Skeletal muscle tissue (tissue), 4 donors: Measurements from ENCODE around the gene HOXA11. TPM values are rescaled to one million over a fixed set of nuclear protein-coding genes. Genes with fewer than 3 reads are reported as not detected.

ENCODE experiments used
- H3K27ac ChIP-seq: one replicate; pipeline ENCODE4 v1.7.0; 2013; ENCODE audit warnings: mild to moderate bottlenecking, low read depth, low read length, inconsistent platforms
- H3K27me3 ChIP-seq, 3 donors: one replicate each; pipeline ENCODE4 v1.7.0; 2013; ENCODE audit warnings: low read length in 3 of 3; ENCODE audit not compliant: control insufficient read depth in 3 of 3, insufficient read depth in 3 of 3
- H3K36me3 ChIP-seq, 3 donors: one replicate each; pipeline ENCODE4 v1.7.0; 2013; ENCODE audit warnings: low read length in 3 of 3; ENCODE audit not compliant: control insufficient read depth in 3 of 3, insufficient read depth in 3 of 3
- H3K4me1 ChIP-seq, 3 donors: one replicate each; pipeline ENCODE4 v1.7.0; 2013; ENCODE audit warnings: low read length in 3 of 3, mild to moderate bottlenecking in 3 of 3; ENCODE audit not compliant: control insufficient read depth in 3 of 3, insufficient read depth in 3 of 3
- H3K4me3 ChIP-seq, 3 donors: one replicate each; pipeline ENCODE4 v1.7.0; 2013; ENCODE audit warnings: low read length in 3 of 3
- H3K9ac ChIP-seq, 3 donors: one replicate each; pipeline ENCODE4 v1.7.0; 2013; ENCODE audit warnings: low read length in 3 of 3, mild to moderate bottlenecking in 3 of 3, moderate library complexity in 2 of 3, low read depth in 1 of 3
- H3K9me3 ChIP-seq, 3 donors: one replicate each; pipeline ENCODE4 v1.7.0; 2013; ENCODE audit warnings: low read length in 3 of 3; ENCODE audit not compliant: control insufficient read depth in 3 of 3
- total RNA-seq: library from RNA; depleted of rRNA; stranded (reverse); fragments of >200 nt; gene quantifications from one replicate; pipeline ENCODE4 v1.2.3, GENCODE V29; 2014
- donor health status: Osteomylitis.

HOXA11 gene
- total RNA-seq, 1 donor from 2014 or later, result 2.1 TPM

DNA sequence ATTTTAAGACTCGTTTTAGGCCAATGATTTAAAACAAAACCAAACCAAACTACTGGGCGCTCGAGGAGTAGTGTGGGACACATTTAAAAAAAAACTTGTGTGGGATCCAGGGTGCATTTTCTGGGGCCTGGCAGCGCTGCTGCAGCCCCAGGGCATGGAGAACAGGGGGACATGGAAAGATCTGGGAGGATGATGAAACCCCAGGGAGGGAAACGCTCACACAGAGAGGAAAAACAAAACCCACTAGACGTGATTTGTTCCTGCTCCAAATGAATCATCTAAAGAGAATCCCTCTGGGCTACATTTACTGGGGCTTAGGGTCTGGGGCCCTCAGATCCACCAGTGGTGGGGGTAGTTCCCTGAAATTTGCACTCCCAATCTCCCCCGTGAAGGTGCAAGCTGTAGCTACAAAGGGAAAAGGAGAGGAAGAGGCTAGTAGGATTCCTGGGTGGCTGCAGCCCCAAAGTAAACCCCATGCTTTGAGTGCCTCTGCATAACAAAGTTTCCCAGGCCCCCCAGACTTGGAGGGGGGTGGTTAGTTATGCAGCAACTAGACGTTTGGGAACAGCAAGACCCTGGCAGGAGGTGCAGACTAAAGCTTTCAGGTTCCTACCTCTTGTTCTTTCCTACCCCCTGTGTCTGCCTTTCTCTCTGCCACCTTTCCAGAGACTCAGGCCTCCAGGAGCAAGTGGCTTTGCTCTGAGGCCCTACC, 29.4 kb upstream of the HOXA11 start:
- Histone ChIP-seq H3K27ac (no peak overlapping the region), H3K27me3 (peaks cover 34 to 59% (median 39%) of the 10 kb centered on the region in 3 donors), H3K9me3 (no peaks in the 10 kb centered on the region)

DNA sequence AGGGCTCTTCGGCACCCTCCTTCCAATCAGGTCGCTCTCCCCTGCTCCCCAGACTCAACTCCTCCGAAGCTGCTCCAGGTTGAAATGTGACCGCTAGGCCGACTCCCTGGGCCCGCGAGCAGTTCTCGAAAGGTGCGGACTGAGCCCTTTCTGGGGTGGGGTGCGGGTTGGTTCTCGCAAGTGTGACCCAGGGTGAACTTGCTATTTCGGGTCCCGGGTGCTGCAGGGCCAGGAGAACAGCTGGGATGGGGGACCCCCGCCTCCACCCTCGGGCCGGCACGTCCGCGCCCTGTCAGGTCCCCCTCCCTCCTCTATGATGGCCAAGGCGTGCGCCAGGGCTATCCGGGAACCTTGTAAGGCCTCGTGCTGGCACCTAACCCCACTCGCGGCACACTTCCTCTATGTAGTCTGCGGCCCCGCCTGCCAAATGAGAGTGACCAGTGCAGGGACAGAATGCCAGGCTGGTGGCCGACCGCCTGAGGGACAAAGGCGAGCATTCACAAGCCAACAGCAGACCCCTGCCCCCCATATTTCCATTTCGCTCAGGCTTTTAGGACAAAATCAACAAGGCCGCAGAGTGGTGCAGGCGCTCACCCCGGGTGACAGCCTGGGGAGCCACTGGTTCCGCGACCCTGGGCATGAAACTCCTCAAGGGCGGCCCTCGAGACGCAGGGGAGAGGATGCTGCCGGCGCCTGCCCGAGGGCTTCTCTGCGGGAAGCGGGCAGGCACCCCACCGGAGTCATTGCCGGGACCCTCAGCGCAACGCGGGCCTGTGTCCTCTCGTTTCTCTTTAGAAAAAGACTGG, 28.6 kb upstream of the HOXA11 start:
- Histone ChIP-seq H3K9me3 (no peaks in the 10 kb centered on the region), H3K27me3 (peaks cover 36 to 62% (median 39%) of the 10 kb centered on the region in 3 donors), H3K36me3 (no peaks in the 10 kb centered on the region), H3K9ac (no peak overlapping the region), H3K27ac (no peak overlapping the region), H3K4me3 (no peak overlapping the region), H3K4me1 (peaks cover 4% of the 10 kb centered on the region in 3 donors)

More for the DNA sequence above, 29.4 kb upstream of the HOXA11 start:
- Histone ChIP-seq H3K36me3 (no peaks in the 10 kb centered on the region), H3K9ac (no peak overlapping the region), H3K4me3 (no peak overlapping the region), H3K4me1 (peaks cover 4% of the 10 kb centered on the region in 3 donors)

DNA sequence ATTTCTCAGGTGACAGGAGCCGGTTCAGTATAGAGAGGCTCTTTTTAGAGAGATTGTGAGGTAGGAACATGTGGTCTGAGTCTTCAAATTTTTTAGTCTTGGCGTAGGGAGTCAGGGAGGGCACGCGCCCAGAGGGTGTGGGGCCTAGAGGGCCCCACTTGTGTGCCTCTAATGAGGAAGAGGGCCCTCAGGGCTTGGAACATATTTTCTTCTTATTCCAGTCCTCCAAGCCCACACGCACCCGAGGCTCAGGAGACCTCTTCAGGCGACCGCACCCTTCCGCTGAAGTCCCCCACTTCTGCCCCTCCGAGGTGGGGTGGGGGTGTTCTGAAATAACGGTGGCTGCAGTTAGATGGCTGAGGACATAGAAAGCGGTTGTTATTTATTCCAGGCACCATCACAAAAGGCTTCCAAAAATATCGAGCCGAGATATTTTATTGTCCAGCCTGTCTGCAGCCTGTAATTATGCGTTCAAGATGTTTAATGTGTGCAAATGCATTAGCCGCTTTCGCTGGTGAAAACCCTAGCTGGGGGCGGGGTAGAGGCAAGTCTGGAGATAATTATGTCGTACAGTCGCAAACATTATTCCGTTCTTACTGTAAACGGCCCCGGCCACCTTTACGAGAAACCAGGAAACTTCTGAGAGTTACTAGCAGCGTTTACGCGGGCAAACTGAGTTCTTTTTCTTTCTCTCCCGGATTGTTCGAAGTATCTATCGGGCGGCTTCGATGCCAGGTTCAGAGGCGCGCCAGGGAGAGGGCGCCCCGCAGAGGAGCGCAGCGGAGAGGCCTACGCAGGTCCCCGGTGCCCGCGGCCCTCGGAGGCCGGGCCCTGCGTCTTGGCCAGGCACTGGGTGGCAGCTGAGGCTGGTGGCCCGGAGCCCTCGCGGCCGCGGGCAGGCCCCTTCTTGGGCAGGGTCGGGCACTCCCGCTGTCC, 27.7 kb upstream of the HOXA11 start:
- Histone ChIP-seq H3K4me3 (no peak overlapping the region), H3K27me3 (peaks cover 39 to 70% (median 42%) of the 10 kb centered on the region in 3 donors), H3K9ac (no peak overlapping the region), H3K27ac (no peak overlapping the region), H3K36me3 (no peaks in the 10 kb centered on the region), H3K4me1 (peaks cover 4% of the 10 kb centered on the region in 3 donors), H3K9me3 (no peaks in the 10 kb centered on the region)

DNA sequence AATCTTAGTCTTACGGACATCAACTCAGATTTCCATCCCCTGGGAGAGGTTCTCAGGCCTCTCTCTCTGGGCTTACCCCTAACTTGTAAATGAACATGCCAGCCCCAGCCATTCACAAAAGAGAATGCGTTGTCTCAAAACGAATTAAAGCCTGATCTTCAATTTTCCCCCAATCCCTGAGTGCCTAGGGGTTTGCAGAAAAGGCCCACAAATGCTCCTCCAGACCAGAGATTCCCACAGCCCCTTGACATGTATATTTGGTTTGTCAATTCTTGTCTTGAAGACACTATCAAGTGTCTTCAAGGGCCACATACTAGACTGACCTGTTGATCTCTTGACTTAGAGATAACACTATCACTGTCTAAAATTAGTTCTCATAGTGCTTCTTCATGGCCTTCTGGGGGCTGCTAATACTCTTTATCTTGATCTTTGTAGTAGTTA, 26.8 kb upstream of the HOXA11 start:
- no peak overlapping the region for H3K9ac ChIP-seq
- H3K9me3 ChIP-seq, result no peaks in the 10 kb centered on the region
- H3K4me3 ChIP-seq, result no peak overlapping the region
- H3K4me1 ChIP-seq, result peaks cover 4% of the 10 kb centered on the region in 3 donors
- H3K27me3 ChIP-seq, result peaks cover 41 to 72% (median 42%) of the 10 kb centered on the region in 3 donors
- H3K36me3 ChIP-seq, result no peaks in the 10 kb centered on the region
- no peak overlapping the region for H3K27ac ChIP-seq

DNA sequence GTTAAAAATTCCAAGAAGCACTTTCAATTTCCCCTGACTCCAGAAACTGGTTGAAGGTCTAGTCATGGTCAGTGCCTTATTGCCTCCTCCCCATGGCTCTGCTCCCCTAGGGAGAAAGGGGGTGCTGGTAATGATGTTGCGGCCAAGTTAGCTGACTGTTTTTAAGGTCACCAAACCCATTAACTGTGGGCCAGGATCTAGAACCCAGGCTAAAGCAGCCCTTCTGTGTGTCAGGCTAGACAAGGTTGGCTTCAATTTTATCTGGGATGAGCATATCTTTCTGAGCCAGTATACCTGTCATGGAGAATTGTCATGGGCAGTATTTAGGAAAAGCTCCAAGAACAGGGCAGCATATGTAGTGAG, 26.0 kb upstream of the HOXA11 start:
- Histone ChIP-seq H3K27me3 (peaks cover 42 to 73% (median 48%) of the 10 kb centered on the region in 3 donors), H3K9me3 (no peaks in the 10 kb centered on the region), H3K27ac (no peak overlapping the region), H3K4me3 (no peak overlapping the region), H3K36me3 (no peaks in the 10 kb centered on the region), H3K9ac (no peak overlapping the region), H3K4me1 (peaks cover 4% of the 10 kb centered on the region in 3 donors)

DNA sequence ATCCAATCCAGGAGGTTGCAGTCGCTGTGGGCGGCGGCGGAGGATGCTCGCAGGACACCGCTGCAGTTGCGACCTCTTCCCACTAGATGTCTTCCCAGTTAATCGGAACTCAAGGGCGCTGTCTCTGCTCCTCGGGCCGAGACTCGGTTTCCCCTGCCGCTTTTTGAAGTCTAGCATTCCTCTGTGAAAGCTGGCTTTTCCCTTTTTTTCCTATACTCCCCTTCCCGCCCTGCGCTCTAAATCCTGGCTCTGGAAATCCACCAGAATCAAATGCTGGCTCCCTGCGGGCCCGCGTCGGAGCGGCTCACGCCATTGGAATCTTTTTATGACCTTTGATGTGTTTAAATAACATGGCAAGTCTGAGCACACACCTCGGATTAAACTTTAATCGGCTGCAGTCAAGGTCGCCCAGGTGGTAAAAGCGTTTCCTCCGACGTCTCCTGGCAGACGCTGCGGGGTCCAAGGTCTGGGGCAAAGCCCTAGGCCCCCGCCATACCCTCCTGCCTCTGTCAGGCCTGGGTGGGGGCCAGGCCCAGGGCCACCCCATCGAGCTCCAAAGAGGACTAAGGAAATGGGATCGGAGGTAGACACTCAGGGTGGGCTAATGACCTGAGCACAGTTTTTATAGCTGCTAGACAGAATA, 25.5 kb upstream of the HOXA11 start:
- Histone ChIP-seq H3K9ac (peak overlapping the region in 2 of 3 donors; percentile 20 to 66), H3K4me3 (peak overlapping the region; percentile 21 to 60 (median 25))

DNA sequence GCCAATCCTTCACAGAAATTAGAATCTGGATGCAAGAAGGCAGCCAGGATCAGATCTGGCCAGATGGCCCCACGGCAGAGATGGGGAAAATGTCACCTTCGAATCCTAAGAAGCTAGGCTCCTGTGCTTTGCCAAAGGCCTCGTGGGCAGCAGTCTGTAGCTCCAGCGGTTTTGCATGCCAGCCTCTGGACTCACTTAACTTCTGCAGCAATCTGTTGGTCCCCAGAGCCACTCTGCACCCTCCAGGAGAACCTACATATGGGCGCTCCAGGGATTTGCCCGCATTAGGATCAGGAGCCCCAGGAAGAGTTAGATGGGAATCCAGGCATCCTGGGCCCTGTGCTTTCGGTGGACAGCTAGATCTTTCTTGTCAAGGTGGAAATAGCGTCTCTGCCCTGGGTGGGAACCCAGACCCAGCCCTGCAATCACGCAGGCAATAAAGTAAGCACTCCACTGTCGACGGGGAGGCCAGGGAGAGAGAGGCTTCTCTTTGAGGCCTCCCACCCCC, 25.0 kb upstream of the HOXA11 start:
- H3K9me3 ChIP-seq, result no peaks in the 10 kb centered on the region
- H3K27me3 ChIP-seq, result peaks cover 53 to 84% (median 59%) of the 10 kb centered on the region in 3 donors
- H3K4me1 ChIP-seq, result peaks cover 11 to 13% (median 11%) of the 10 kb centered on the region in 3 donors

More for the DNA sequence above, 25.5 kb upstream of the HOXA11 start:
- Histone ChIP-seq H3K27me3 (peaks cover 48 to 78% (median 53%) of the 10 kb centered on the region in 3 donors), H3K36me3 (no peaks in the 10 kb centered on the region), H3K4me1 (peaks cover 5 to 7% (median 5%) of the 10 kb centered on the region in 3 donors), H3K27ac (no peak overlapping the region), H3K9me3 (no peaks in the 10 kb centered on the region)

DNA sequence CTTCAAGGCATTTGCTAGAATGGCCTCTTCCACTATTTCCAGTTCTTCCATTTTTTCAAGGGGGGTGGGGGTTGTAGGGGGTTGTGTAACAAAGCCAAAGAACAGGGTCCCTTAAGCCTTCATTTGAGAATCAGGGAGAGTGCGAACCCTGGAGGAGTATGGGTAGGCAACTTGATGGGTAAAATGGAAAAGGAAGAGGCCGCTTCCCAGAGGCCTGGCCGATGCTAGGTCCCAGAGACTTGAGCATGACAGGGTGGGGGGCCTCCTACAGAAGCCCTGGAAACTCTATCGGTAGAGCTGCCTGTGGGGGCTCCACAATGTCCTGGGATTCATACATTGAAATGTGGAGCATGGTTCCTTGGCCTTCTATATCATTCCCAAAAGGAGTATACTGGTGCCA, 24.0 kb upstream of the HOXA11 start:
- Histone ChIP-seq H3K9ac (no peak overlapping the region), H3K4me3 (no peak overlapping the region), H3K27me3 (peaks cover 63 to 85% (median 69%) of the 10 kb centered on the region in 3 donors), H3K4me1 (peaks cover 15 to 19% (median 16%) of the 10 kb centered on the region in 3 donors), H3K36me3 (no peaks in the 10 kb centered on the region), H3K9me3 (no peaks in the 10 kb centered on the region), H3K27ac (no peak overlapping the region)

More for the DNA sequence above, 25.0 kb upstream of the HOXA11 start:
- Histone ChIP-seq H3K4me3 (no peak overlapping the region), H3K36me3 (no peaks in the 10 kb centered on the region), H3K9ac (no peak overlapping the region), H3K27ac (no peak overlapping the region)
